PC-9 (cell line): ENCODE measurements around the gene ASTN2. TPM values are rescaled to one million over a fixed set of nuclear protein-coding genes. Genes with fewer than 3 reads are reported as not detected.

Experiments used
- BruUV-seq: library from RNA; stranded (reverse); fragments of 400-500 nt; replicated peaks from 2 replicates; lab custom pipeline; 2021; lab: Mats Ljungman, UMichigan
- CTCF ChIA-PET: fragments of 300-600 bp; sonication (Branson Sonifier 250); formaldehyde crosslinking; loops from one replicate; lab custom pipeline; 2022; ENCODE audit warnings: antibody characterized with exemption; lab: Charles Lee
- POLR2A ChIA-PET: fragments of 300-600 bp; sonication (Branson Sonifier 250); formaldehyde crosslinking; loops from one replicate; lab custom pipeline; 2022; ENCODE audit warnings: antibody characterized with exemption; ENCODE audit not compliant: unreplicated experiment; lab: Charles Lee
- DNase-seq, 2 experiments: peaks; one replicate each; pipeline versions ENCODE4 v3.0.0 to v3.0.0-alpha.2; 2015 to 2022; ENCODE audit warnings: mixed read lengths in 1 of 2
- H2AFZ ChIP-seq: fragments of 200-600 bp; sonication (generic); 2 replicates; pipeline ENCODE4 v1.8.1; 2017; ENCODE audit warnings: antibody characterized with exemption
- H3F3A ChIP-seq: fragments of 200-600 bp; sonication (generic); 2 replicates; pipeline ENCODE4 v1.8.1; 2017; ENCODE audit warnings: antibody characterized with exemption, mild to moderate bottlenecking, low read depth; ENCODE audit not compliant: insufficient read depth
- H3K27ac ChIP-seq: fragments of 200-600 bp; sonication (generic); 2 replicates; pipeline ENCODE4 v1.6.1; 2016; ENCODE audit warnings: mixed run types
- H3K27me3 ChIP-seq: fragments of 200-600 bp; sonication (generic); 2 replicates; pipeline ENCODE4 v1.6.1; 2016; ENCODE audit warnings: low read depth, mixed run types; ENCODE audit not compliant: insufficient read depth
- H3K36me3 ChIP-seq: fragments of 200-600 bp; sonication (generic); 2 replicates; pipeline ENCODE4 v1.6.1; 2016; ENCODE audit warnings: low read depth, mixed run types
- H3K4me1 ChIP-seq: fragments of 200-600 bp; sonication (generic); replicated peaks from 2 replicates; pipeline ENCODE4 v1.6.1; 2016; ENCODE audit warnings: mixed run types; ENCODE audit not compliant: insufficient read depth
- H3K4me2 ChIP-seq: fragments of 200-600 bp; sonication (generic); 2 replicates; pipeline ENCODE4 v1.6.1; 2017; ENCODE audit warnings: mixed run types
- H3K4me3 ChIP-seq: fragments of 200-600 bp; sonication (generic); 2 replicates; pipeline ENCODE4 v1.6.1; 2016; ENCODE audit warnings: mixed run types
- H3K79me2 ChIP-seq: fragments of 200-600 bp; sonication (generic); 2 replicates; pipeline ENCODE4 v1.6.1; 2017; ENCODE audit warnings: low read depth, mixed run types
- H3K9me2 ChIP-seq: fragments of 200-600 bp; sonication (generic); 2 replicates; pipeline ENCODE4 v1.8.1; 2017; ENCODE audit warnings: mild to moderate bottlenecking; ENCODE audit not compliant: insufficient read depth
- H3K9me3 ChIP-seq: fragments of 200-600 bp; sonication (generic); 2 replicates; pipeline ENCODE4 v1.8.1; 2016; ENCODE audit warnings: low read depth; ENCODE audit not compliant: insufficient read depth
- H4K20me1 ChIP-seq: fragments of 200-600 bp; sonication (generic); 2 replicates; pipeline ENCODE4 v1.8.1; 2017; ENCODE audit not compliant: insufficient read depth
- EZH2 ChIP-seq: fragments of 200-600 bp; sonication (generic); IDR thresholded peaks from 2 replicates; pipeline ENCODE4 v1.8.0; 2017; ENCODE audit warnings: antibody characterized with exemption, low read depth
- intact Hi-C: fragments of 100-400 bp; cut with micrococcal nuclease; formaldehyde crosslinking; loops from one replicate; pipeline ENCODE4 v1.10.0; 2022; ENCODE audit not compliant: unreplicated experiment
- total RNA-seq: library from RNA; stranded (reverse); gene quantifications from 2 replicates; pipeline ENCODE4 v1.2.3, GENCODE V29; 2021
- TF ChIP-seq, protein P1 (sequence below): fragments of 200-600 bp; sonication (generic); conservative IDR thresholded peaks from 2 replicates; pipeline ENCODE4 v1.6.1; 2017; ENCODE audit warnings: mixed run types, antibody characterized with exemption, mild to moderate bottlenecking, moderate library complexity

Gene ASTN2
- total RNA-seq, 1 experiment from 2014 or later, result 6.2 TPM

- Histone ChIP-seq H3K9me3 (no peaks in the 10 kb centered on the region), H3K9me2 (no peaks in the 10 kb centered on the region), H3K27me3 (no peaks in the 10 kb centered on the region), H3F3A (no peaks in the 10 kb centered on the region), H3K4me2 (no peak overlapping the region), H4K20me1 (no peaks in the 10 kb centered on the region; the same call in 1 of the 2 replicates), H3K79me2 (no peaks in the 10 kb centered on the region), H3K4me3 (no peak overlapping the region), H3K36me3 (no peaks in the 10 kb centered on the region), H2AFZ (no peak overlapping the region), H3K4me1 (no peaks in the 10 kb centered on the region), H3K27ac (no peak overlapping the region)
- TF ChIP-seq, protein P1, sequence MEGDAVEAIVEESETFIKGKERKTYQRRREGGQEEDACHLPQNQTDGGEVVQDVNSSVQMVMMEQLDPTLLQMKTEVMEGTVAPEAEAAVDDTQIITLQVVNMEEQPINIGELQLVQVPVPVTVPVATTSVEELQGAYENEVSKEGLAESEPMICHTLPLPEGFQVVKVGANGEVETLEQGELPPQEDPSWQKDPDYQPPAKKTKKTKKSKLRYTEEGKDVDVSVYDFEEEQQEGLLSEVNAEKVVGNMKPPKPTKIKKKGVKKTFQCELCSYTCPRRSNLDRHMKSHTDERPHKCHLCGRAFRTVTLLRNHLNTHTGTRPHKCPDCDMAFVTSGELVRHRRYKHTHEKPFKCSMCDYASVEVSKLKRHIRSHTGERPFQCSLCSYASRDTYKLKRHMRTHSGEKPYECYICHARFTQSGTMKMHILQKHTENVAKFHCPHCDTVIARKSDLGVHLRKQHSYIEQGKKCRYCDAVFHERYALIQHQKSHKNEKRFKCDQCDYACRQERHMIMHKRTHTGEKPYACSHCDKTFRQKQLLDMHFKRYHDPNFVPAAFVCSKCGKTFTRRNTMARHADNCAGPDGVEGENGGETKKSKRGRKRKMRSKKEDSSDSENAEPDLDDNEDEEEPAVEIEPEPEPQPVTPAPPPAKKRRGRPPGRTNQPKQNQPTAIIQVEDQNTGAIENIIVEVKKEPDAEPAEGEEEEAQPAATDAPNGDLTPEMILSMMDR, result no peak
- TF ChIP-seq EZH2, result no peak
- no TSS peak for BruUV-seq
- intact Hi-C loops, result no loop called here
- no peak for DNase-seq
- ChIA-PET POLR2A (no interaction called here), CTCF (no interaction called here)
These were observed 99.6 kb downstream of the ASTN2 start for GRCh38 chr9:117315236-117315635.

DNA sequence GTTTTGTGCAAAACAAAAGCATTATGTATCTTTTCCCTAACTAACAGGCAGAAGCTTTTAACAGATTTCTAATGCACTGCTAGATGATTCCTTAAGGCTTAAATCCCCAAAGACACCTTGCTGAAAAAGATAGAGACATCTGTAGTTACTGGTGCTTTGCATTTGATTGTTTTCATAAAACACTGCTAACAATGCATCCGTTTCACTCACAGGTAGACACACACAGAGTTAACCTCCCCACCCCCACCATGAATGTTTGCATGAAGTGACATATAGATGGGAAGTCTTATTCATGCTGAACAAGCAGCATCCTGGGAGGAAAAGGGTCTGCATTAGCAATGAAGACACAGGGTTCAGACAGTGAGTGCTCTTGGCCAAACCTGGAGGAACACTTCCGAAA, 100.9 kb downstream of the ASTN2 start:
- ChIA-PET CTCF (no interaction called here), POLR2A (no interaction called here)
- no peaks in the 10 kb centered on the region for H3K9me3 ChIP-seq
- no peaks in the 10 kb centered on the region for H3K36me3 ChIP-seq
- no TSS peak for BruUV-seq
- H3F3A ChIP-seq, result no peaks in the 10 kb centered on the region
- TF ChIP-seq EZH2, result no peak
- TF ChIP-seq, protein P1, result no peak
- no peaks in the 10 kb centered on the region; the same call in 1 of the 2 replicates for H4K20me1 ChIP-seq
- no peaks in the 10 kb centered on the region for H3K9me2 ChIP-seq
- no peak for DNase-seq
- intact Hi-C loops, result no loop called here
- no peaks in the 10 kb centered on the region for H3K79me2 ChIP-seq
- no peak overlapping the region for H3K27ac ChIP-seq
- no peak overlapping the region for H3K4me3 ChIP-seq
- H3K4me2 ChIP-seq, result no peak overlapping the region
- H3K4me1 ChIP-seq, result no peaks in the 10 kb centered on the region
- no peak overlapping the region for H2AFZ ChIP-seq
- H3K27me3 ChIP-seq, result no peaks in the 10 kb centered on the region

- Histone ChIP-seq H3K27me3 (peaks cover 3% of the 10 kb centered on the region; the same call in 1 of the 2 replicates), H3K4me3 (no peak overlapping the region), H3K9me3 (no peaks in the 10 kb centered on the region), H3K9me2 (no peaks in the 10 kb centered on the region), H3F3A (no peaks in the 10 kb centered on the region), H3K79me2 (no peaks in the 10 kb centered on the region), H3K27ac (no peak overlapping the region), H3K4me2 (no peak overlapping the region), H3K36me3 (no peaks in the 10 kb centered on the region), H4K20me1 (no peaks in the 10 kb centered on the region), H3K4me1 (no peaks in the 10 kb centered on the region), H2AFZ (no peak overlapping the region)
- BruUV-seq, result no TSS peak
- TF ChIP-seq EZH2, result no peak
- no peak for DNase-seq
- intact Hi-C loops, result no loop called here
- POLR2A ChIA-PET, result no interaction called here
- CTCF ChIA-PET, result no interaction called here
These were observed 107.2 kb downstream of the ASTN2 start for GRCh38 chr9:117307701-117308100.

DNA sequence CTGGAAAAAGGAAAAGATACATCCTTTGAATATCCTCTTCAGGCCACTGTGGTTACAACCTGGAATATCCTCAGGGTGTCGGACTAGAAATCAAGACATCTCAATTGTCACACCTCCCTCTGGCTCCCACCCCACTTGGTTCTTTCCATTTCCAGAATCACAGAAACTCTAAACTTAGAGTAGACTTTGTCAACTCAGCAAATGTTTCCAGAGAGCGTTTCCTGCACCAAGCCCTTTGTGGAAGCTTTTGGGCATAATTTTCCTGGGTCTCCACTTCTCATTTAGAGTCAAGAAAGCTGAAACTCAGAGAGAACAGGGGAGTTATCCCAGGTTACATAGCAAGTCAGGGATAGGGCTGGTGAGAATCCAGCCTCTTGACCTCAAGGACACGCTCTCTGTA, 108.8 kb downstream of the ASTN2 start:
- Histone ChIP-seq H3K4me2 (no peak overlapping the region), H3F3A (no peaks in the 10 kb centered on the region), H3K9me2 (no peaks in the 10 kb centered on the region), H3K27ac (no peak overlapping the region), H3K36me3 (no peaks in the 10 kb centered on the region), H3K27me3 (peaks cover 3% of the 10 kb centered on the region; the same call in 1 of the 2 replicates), H4K20me1 (no peaks in the 10 kb centered on the region), H3K79me2 (no peaks in the 10 kb centered on the region), H3K4me3 (no peak overlapping the region), H3K9me3 (no peaks in the 10 kb centered on the region), H2AFZ (no peak overlapping the region), H3K4me1 (no peaks in the 10 kb centered on the region)
- CTCF ChIA-PET, result no interaction called here
- no peak for DNase-seq
- BruUV-seq, result no TSS peak
- intact Hi-C loops, result no loop called here
- TF ChIP-seq, protein P1, result no peak
- TF ChIP-seq EZH2, result no peak
- POLR2A ChIA-PET, result no interaction called here
